ENCODE measurements around the gene TRMT11.

TRMT11 gene

DNA sequence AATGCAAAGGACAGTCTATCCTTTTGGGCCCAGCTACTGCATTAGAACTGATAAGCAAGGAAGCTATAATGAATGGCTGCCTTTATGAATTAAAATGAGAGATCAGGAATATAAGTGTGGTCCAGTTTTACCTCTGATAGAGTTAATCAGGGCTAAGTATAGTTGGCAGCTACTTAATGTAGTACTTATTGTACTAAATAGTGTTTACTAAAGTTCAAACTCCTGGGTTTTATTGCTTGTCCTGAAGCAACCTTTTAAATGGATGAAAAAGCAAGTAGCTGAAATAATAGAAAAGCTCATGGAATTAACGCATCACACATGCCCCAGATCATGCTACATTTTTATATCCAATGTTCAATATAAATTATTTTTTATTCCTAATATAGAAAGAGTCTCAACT, 5.3 kb downstream of the TRMT11 start:
- Histone ChIP-seq H3K9me2 (replicated peaks; ENCODE audit: insufficient read depth, low read length) (no peaks in the 10 kb centered on the region), H3K9ac (ENCODE audit: low read length) (no peak overlapping the region), H3F3A (ENCODE audit: insufficient read depth, low read length) (peaks cover 4% of the 10 kb centered on the region; the same call in 1 of the 2 replicates), H3K79me2 (ENCODE audit: low read length) (peaks cover 61% of the 10 kb centered on the region), H3K36me3 (replicated peaks; ENCODE audit: insufficient read depth, low read length) (no peaks in the 10 kb centered on the region), H3K4me2 (ENCODE audit: low read depth, low read length) (no peak overlapping the region), H3K4me3 (ENCODE audit: low read length) (no peak overlapping the region), H3K9me3 (replicated peaks; ENCODE audit: insufficient read depth, low read length) (no peaks in the 10 kb centered on the region), H4K20me1 (ENCODE audit: insufficient read depth, low read length) (no peaks in the 10 kb centered on the region), H3K27me3 (replicated peaks; ENCODE audit: insufficient read depth, low read length) (no peaks in the 10 kb centered on the region), H3K27ac (ENCODE audit: low read length) (no peak overlapping the region), H3K4me1 (ENCODE audit: low read length) (0 out of 2 replicates have a peak, but pooled peaks cover 3% of the 10 kb centered on the region), H2AFZ (ENCODE audit: low read length) (no peak overlapping the region)
- TF ChIP-seq, protein P1, sequence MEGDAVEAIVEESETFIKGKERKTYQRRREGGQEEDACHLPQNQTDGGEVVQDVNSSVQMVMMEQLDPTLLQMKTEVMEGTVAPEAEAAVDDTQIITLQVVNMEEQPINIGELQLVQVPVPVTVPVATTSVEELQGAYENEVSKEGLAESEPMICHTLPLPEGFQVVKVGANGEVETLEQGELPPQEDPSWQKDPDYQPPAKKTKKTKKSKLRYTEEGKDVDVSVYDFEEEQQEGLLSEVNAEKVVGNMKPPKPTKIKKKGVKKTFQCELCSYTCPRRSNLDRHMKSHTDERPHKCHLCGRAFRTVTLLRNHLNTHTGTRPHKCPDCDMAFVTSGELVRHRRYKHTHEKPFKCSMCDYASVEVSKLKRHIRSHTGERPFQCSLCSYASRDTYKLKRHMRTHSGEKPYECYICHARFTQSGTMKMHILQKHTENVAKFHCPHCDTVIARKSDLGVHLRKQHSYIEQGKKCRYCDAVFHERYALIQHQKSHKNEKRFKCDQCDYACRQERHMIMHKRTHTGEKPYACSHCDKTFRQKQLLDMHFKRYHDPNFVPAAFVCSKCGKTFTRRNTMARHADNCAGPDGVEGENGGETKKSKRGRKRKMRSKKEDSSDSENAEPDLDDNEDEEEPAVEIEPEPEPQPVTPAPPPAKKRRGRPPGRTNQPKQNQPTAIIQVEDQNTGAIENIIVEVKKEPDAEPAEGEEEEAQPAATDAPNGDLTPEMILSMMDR (IDR thresholded peaks at IDR 0.05; ENCODE audit: low read length) = no peak
- TF ChIP-seq EZH2 (optimal IDR thresholded peaks at IDR 0.05; ENCODE audit: low read depth, low read length) (no peak), EZH2phosphoT487 (IDR thresholded peaks at IDR 0.05; ENCODE audit: low read length) (no peak)
- no peak for DNase-seq

DNA sequence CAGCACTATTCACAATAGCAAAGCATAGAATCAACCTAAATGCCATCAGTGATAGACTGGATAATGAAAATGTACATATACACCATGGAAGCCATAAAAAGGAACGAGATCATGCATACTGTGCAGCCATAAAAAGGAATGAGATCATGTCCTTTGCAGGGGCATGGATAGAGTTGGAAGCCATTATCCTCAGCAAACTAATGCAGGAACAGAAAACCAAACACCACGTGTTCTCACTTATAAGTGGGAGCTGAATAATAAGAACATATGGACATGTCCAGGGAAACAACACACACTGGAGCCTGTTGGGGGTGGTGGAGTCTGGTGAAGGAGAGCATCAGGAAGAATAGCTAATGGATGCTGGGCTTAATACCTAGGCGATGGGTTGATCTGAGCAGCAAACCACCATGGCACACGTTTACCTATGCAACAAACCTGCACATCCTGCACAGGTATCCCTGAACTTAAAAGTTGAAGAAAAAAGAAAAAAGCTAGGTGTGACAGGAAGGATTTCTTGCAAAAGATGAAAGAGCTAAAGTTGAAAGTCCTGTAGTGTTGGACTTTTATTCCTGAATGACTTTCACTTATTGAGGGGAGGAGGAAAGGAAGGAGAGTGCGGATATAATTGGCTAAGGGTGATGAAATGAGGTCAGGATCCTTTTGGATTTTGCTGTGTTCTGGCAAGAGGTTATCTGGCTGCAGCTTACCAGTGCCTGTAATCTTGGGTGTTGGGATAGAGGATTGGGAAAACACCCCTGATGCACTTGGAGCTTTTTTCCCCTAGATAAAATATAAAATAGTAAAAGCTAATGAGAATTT, 8.5 kb downstream of the TRMT11 start:
- H3K9ac ChIP-seq (ENCODE audit: low read length) = no peak overlapping the region
- no peak overlapping the region for H3K4me3 ChIP-seq (ENCODE audit: low read length)
- H3K27me3 ChIP-seq (replicated peaks; ENCODE audit: insufficient read depth, low read length) = no peaks in the 10 kb centered on the region
- no peak for TF ChIP-seq EZH2phosphoT487 (IDR thresholded peaks at IDR 0.05; ENCODE audit: low read length)
- TF ChIP-seq, protein P1 (IDR thresholded peaks at IDR 0.05; ENCODE audit: low read length) = no peak
- TF ChIP-seq EZH2 (optimal IDR thresholded peaks at IDR 0.05; ENCODE audit: low read depth, low read length) = no peak
- H3K4me1 ChIP-seq (ENCODE audit: low read length) = no peaks in the 10 kb centered on the region
- H3K4me2 ChIP-seq (ENCODE audit: low read depth, low read length) = no peak overlapping the region
- no peak overlapping the region for H3K27ac ChIP-seq (ENCODE audit: low read length)
- no peaks in the 10 kb centered on the region for H3K9me3 ChIP-seq (replicated peaks; ENCODE audit: insufficient read depth, low read length)
- no peak for DNase-seq
- no peaks in the 10 kb centered on the region for H3K9me2 ChIP-seq (replicated peaks; ENCODE audit: insufficient read depth, low read length)
- H3F3A ChIP-seq (ENCODE audit: insufficient read depth, low read length) = no peaks in the 10 kb centered on the region
- peaks cover 30% of the 10 kb centered on the region for H3K79me2 ChIP-seq (ENCODE audit: low read length)
- H2AFZ ChIP-seq (ENCODE audit: low read length) = no peak overlapping the region
- H4K20me1 ChIP-seq (ENCODE audit: insufficient read depth, low read length) = no peaks in the 10 kb centered on the region
- peaks cover 4% of the 10 kb centered on the region; the same call in 1 of the 2 replicates for H3K36me3 ChIP-seq (replicated peaks; ENCODE audit: insufficient read depth, low read length)

DNA sequence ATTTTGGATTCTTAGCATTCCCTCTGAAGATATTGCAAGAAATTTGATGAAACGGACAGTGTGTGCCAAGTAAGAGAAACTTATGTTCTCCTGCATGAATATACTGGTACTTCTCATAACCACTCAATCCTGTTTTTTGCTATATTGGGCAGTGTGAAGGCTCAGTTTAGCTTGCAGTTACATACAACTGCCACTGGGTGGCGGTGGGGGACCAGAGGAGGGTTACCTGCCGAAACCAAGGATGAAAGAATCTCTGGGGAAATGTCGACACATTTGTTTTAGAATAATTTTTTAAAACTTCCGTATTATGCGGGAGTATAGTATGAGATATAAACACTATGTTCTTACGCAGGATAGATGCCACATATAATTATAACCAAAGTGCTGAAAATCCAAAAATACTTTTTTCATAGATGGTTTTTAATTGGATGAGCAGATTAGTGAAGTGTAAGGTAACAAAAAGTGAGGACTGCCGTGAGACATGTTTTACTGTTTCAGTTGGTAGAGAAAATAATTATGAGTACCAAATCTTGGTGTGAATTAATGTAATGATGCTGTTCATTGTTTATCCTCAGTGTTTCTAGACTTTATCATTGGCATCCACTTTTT, 9.7 kb downstream of the TRMT11 start:
- no peaks in the 10 kb centered on the region for H3K9me2 ChIP-seq (replicated peaks; ENCODE audit: insufficient read depth, low read length)
- H3K9me3 ChIP-seq (replicated peaks; ENCODE audit: insufficient read depth, low read length) = no peaks in the 10 kb centered on the region
- no peaks in the 10 kb centered on the region for H3K4me1 ChIP-seq (ENCODE audit: low read length)
- no peak overlapping the region for H2AFZ ChIP-seq (ENCODE audit: low read length)
- no peak overlapping the region for H3K27ac ChIP-seq (ENCODE audit: low read length)
- peaks cover 21% of the 10 kb centered on the region for H3K79me2 ChIP-seq (ENCODE audit: low read length)
- no peaks in the 10 kb centered on the region for H3F3A ChIP-seq (ENCODE audit: insufficient read depth, low read length)
- 0 out of 2 replicates have a peak overlapping the region, but pooled peaks have one; percentile 17 for H3K4me3 ChIP-seq (ENCODE audit: low read length)
- DNase-seq = peak; percentile 59
- no peaks in the 10 kb centered on the region for H4K20me1 ChIP-seq (ENCODE audit: insufficient read depth, low read length)
- TF ChIP-seq, protein P1 (IDR thresholded peaks at IDR 0.05; ENCODE audit: low read length) = peak; percentile 98
- no peak for TF ChIP-seq EZH2 (optimal IDR thresholded peaks at IDR 0.05; ENCODE audit: low read depth, low read length)
- no peaks in the 10 kb centered on the region for H3K27me3 ChIP-seq (replicated peaks; ENCODE audit: insufficient read depth, low read length)
- H3K9ac ChIP-seq (ENCODE audit: low read length) = no peak overlapping the region
- peaks cover 4% of the 10 kb centered on the region; the same call in 1 of the 2 replicates for H3K36me3 ChIP-seq (replicated peaks; ENCODE audit: insufficient read depth, low read length)
- peak overlapping the region; percentile 34; the same call in 1 of the 2 replicates for H3K4me2 ChIP-seq (ENCODE audit: low read depth, low read length)
